Medulla oblongata (tissue), 1 donor: ENCODE measurements around the gene NAPA.
A peak's percentile ranks its signal among the peaks of the same experiment; 100 is the strongest.

Experiments used
- DNase-seq: peaks from one replicate; pipeline ENCODE4 v3.0.0-alpha.2; 2015; ENCODE audit errors: extremely low spot score

The NAPA gene

GRCh38 chr19:47523473-47523872 is 8.6 kb upstream of the NAPA start:
- no peak for DNase-seq

GRCh38 chr19:47521473-47522180 is 6.8 kb upstream of the NAPA start:
- no peak for DNase-seq

GRCh38 chr19:47520839-47521238 is 6.0 kb upstream of the NAPA start:
- no peak for DNase-seq

GRCh38 chr19:47520343-47520806 is 5.5 kb upstream of the NAPA start:
- no peak for DNase-seq

GRCh38 chr19:47518854-47519253 is 4.0 kb upstream of the NAPA start:
- DNase-seq: no peak

GRCh38 chr19:47518139-47518538 is 3.3 kb upstream of the NAPA start:
- no peak for DNase-seq

GRCh38 chr19:47514151-47514868 is 553 bp downstream of the NAPA start:
- no peak for DNase-seq

- no peak for DNase-seq
Measured at GRCh38 chr19:47512948-47513319, 1.9 kb downstream of the NAPA start.

- no peak for DNase-seq
Measured at GRCh38 chr19:47512183-47512947, 2.5 kb downstream of the NAPA start.

- DNase-seq: no peak
Measured at GRCh38 chr19:47511681-47512080, 3.2 kb downstream of the NAPA start.

- no peak for DNase-seq
Measured at GRCh38 chr19:47511128-47511517, 3.7 kb downstream of the NAPA start.

GRCh38 chr19:47510516-47511127 is 4.2 kb downstream of the NAPA start:
- DNase-seq: no peak

- peak; percentile 63 for DNase-seq
Measured at GRCh38 chr19:47509973-47510372, 4.9 kb downstream of the NAPA start.

- DNase-seq: no peak
Measured at GRCh38 chr19:47509170-47509847, 5.6 kb downstream of the NAPA start.

- DNase-seq: no peak
Measured at GRCh38 chr19:47508721-47509120, 6.1 kb downstream of the NAPA start.

GRCh38 chr19:47507924-47508553 is 6.8 kb downstream of the NAPA start:
- DNase-seq: no peak

- DNase-seq: peak; percentile 67
Measured at GRCh38 chr19:47507012-47507411, 7.9 kb downstream of the NAPA start.

- DNase-seq: no peak
Measured at GRCh38 chr19:47506459-47506858, 8.4 kb downstream of the NAPA start.

GRCh38 chr19:47505506-47505905 is 9.4 kb downstream of the NAPA start:
- DNase-seq: no peak

- DNase-seq: no peak
Measured at GRCh38 chr19:47503826-47504150, 11.1 kb downstream of the NAPA start.

- no peak for DNase-seq
Measured at GRCh38 chr19:47503130-47503825, 11.6 kb downstream of the NAPA start.
